Measurements from ENCODE around the gene TOM1L1. TPM values are rescaled to one million over a fixed set of nuclear protein-coding genes. Genes with fewer than 3 reads are reported as not detected.

The TOM1L1 gene
- total and polyA plus RNA-seq, 2 of the 8 experiments (the other 6 are each of a cell fraction or from before 2014, with no cell fraction given), result 47.0 to 60.8 TPM

DNA sequence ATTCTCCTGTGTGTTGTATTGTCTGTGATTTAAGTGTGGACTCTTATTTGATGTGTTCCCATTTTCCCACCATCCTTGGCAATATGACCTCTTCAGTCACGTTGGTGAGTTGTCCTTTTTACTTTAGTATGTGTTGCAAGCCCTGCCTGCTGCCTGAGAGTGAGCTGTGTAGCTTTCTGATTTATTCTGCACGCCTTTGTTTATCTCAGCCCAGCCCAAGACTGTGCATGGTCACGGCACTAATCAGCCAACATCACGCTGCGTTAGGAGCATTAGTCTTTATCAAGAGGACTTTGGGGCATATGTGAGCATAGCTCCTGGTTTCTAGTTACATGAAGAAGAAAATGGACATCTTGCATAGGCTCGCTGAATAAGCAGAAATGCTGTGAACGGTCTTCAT is 6.0 kb downstream of the TOM1L1 start:
- H4K8ac ChIP-seq (ENCODE audit: extremely low read depth, insufficient read depth, low read length), result no peak overlapping the region
- WGBS, 2 experiments (ENCODE audit: extremely low coverage in 1 of 2, insufficient coverage in 1 of 2, insufficient read length in 1 of 2, insufficient replicate concordance in 2 of 2, low coverage in 1 of 2, low lambda C conversion rate in 2 of 2, missing lambda C conversion rate in 1 of 2), result 97% methylated on average over 7 of the region's 7 CpGs; no CpG with 5 or more reads in 1 of the 2 experiments
- H4K5ac ChIP-seq (ENCODE audit: insufficient read length, low read depth, low read length), result no peak overlapping the region
- H2AK5ac ChIP-seq (ENCODE audit: low read depth, low read length), result no peak overlapping the region
- peaks cover 4% of the 10 kb centered on the region; the same call in 1 of the 2 replicates for H3K79me1 ChIP-seq (ENCODE audit: low read depth, low read length)
- H2BK15ac ChIP-seq (ENCODE audit: low read length), result no peak overlapping the region
- no peak overlapping the region for H3K4me3 ChIP-seq (ENCODE audit: extremely low read depth in 1 of 4, insufficient read depth in 2 of 4, low read depth in 3 of 4, low read length in 4 of 4)
- H2AFZ ChIP-seq (ENCODE audit: low read length), result no peak overlapping the region
- H2BK20ac ChIP-seq (ENCODE audit: low read length), result no peak overlapping the region
- no peak for FAIRE-seq
- H3K27me3 ChIP-seq (replicated peaks in 1 of 4; ENCODE audit: control insufficient read depth in 3 of 4, extremely low read depth in 1 of 4, insufficient read depth in 3 of 4, low read length in 3 of 4), result no peaks in the 10 kb centered on the region
- peaks cover 4 to 49% (median 30%) of the 10 kb centered on the region in 4 experiments for H3K36me3 ChIP-seq (ENCODE audit: control insufficient read depth in 2 of 4, insufficient read depth in 4 of 4, low read length in 3 of 4)
- H3K23ac ChIP-seq (ENCODE audit: insufficient read length), result no peak overlapping the region
- no peak overlapping the region for H2BK5ac ChIP-seq (ENCODE audit: low read depth, low read length)
- peaks cover 7 to 11% of the 10 kb centered on the region in 2 experiments for H4K20me1 ChIP-seq (replicated peaks in 1 of 2; ENCODE audit: control insufficient read depth in 1 of 2, insufficient read depth in 2 of 2, low read length in 2 of 2)
- no peaks in the 10 kb centered on the region for H3K23me2 ChIP-seq (ENCODE audit: low read depth, low read length)
- no peak overlapping the region for H3K4ac ChIP-seq (replicated peaks; ENCODE audit: insufficient read length, low read depth, low read length)
- no peak overlapping the region for H3K18ac ChIP-seq (ENCODE audit: extremely low read depth, low read length)
- H3K14ac ChIP-seq (ENCODE audit: insufficient read length), result no peak overlapping the region
- no peak overlapping the region for H3K27ac ChIP-seq (ENCODE audit: low read depth, low read length)
- no peak overlapping the region for H3K4me2 ChIP-seq (ENCODE audit: insufficient read depth in 1 of 2, low read depth in 2 of 2, low read length in 2 of 2)
- H3K9ac ChIP-seq (replicated peaks in 1 of 4; ENCODE audit: extremely low read depth in 1 of 4, low read depth in 3 of 4, low read length in 3 of 4), result no peak overlapping the region
- ChIA-PET POLR2A (ENCODE audit: partially characterized antibody) (interaction anchor here (0.6 to 1.1 kb wide), 2 partner anchors 12 to 16 kb away, joined by 3 to 5 read pairs; no protein-coding TSS in a partner anchor), CTCF (ENCODE audit: partially characterized antibody) (interaction anchor here (0.6 to 0.7 kb wide), 3 partner anchors 16 to 455 kb away, joined by 3 to 5 read pairs (median 3); no protein-coding TSS in a partner anchor)
- H4K91ac ChIP-seq (replicated peaks; ENCODE audit: insufficient read length, low read length), result no peak overlapping the region
- no peak for DNase-seq (ENCODE audit: low read depth in 1 of 2, low spot score in 2 of 2)
- H2BK120ac ChIP-seq (replicated peaks; ENCODE audit: low read depth, low read length), result no peak overlapping the region
- H3K4me1 ChIP-seq (replicated peaks in 1 of 4; ENCODE audit: control insufficient read depth in 3 of 4, insufficient read depth in 4 of 4, low read length in 3 of 4), result peaks cover 0 to 13% (median 7%) of the 10 kb centered on the region in 4 experiments; a peak in 4 of 7 replicates
- H3K79me2 ChIP-seq (ENCODE audit: control insufficient read depth in 1 of 2, insufficient read depth in 2 of 2, low read length in 2 of 2), result peaks cover 9 to 74% of the 10 kb centered on the region in 2 experiments
- no peak overlapping the region for H2BK12ac ChIP-seq (ENCODE audit: low read depth, low read length)
- H3K9me3 ChIP-seq (ENCODE audit: insufficient read depth in 2 of 2, low read depth in 1 of 2, low read length in 1 of 2), result no peaks in the 10 kb centered on the region
- H3K56ac ChIP-seq (replicated peaks; ENCODE audit: insufficient read length, low read depth, low read length), result no peak overlapping the region
- TF ChIP-seq SIRT6 (IDR thresholded peaks at IDR 0.05; ENCODE audit: low read length) (no peak), JUND (IDR thresholded peaks at IDR 0.05; ENCODE audit: low read length) (no peak), FOSL1 (IDR thresholded peaks at IDR 0.05; ENCODE audit: insufficient read depth, low read depth, low read length) (no peak), SUZ12 (IDR thresholded peaks at IDR 0.05; ENCODE audit: low read length) (no peak), ASH2L (IDR thresholded peaks at IDR 0.05; ENCODE audit: low read length) (no peak), USF2 (IDR thresholded peaks at IDR 0.05; ENCODE audit: low read length) (no peak), RAD21 (IDR thresholded peaks at IDR 0.05 in 1 of 2, conservative IDR thresholded peaks at IDR 0.05 in 1 of 2; ENCODE audit: low read depth in 2 of 2, low read length in 2 of 2) (no peak), SIN3A (conservative IDR thresholded peaks at IDR 0.05 in 1 of 2, IDR thresholded peaks at IDR 0.05 in 1 of 2; ENCODE audit: low read depth in 1 of 2, low read length in 2 of 2) (no peak), POLR2A (IDR thresholded peaks at IDR 0.05; ENCODE audit: control extremely low read depth in 1 of 2, low read depth in 2 of 2, low read length in 2 of 2) (no peak), JUN (IDR thresholded peaks at IDR 0.05; ENCODE audit: low read depth, low read length) (no peak), CTBP2 (IDR thresholded peaks at IDR 0.05; ENCODE audit: borderline replicate concordance, insufficient read depth, insufficient read length, low read length) (no peak)
- TF ChIP-seq, protein P1, sequence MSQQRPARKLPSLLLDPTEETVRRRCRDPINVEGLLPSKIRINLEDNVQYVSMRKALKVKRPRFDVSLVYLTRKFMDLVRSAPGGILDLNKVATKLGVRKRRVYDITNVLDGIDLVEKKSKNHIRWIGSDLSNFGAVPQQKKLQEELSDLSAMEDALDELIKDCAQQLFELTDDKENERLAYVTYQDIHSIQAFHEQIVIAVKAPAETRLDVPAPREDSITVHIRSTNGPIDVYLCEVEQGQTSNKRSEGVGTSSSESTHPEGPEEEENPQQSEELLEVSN (IDR thresholded peaks at IDR 0.05), result no peak
